ENCODE results near the gene PBXIP1. TPM values are rescaled to one million over a fixed set of nuclear protein-coding genes. Genes with fewer than 3 reads are reported as not detected.

The PBXIP1 gene
- total and polyA plus RNA-seq, 4 donors: 95.3 to 169 (median 112) TPM

- Histone ChIP-seq H3K27ac (ENCODE audit: low read depth in 1 of 2, low read length in 2 of 2) (no peak overlapping the region), H3K27me3 (ENCODE audit: control insufficient read depth in 1 of 2, insufficient read depth in 2 of 2, low read length in 1 of 2) (no peaks in the 10 kb centered on the region), H3K36me3 (ENCODE audit: control insufficient read depth in 1 of 2, insufficient read depth in 2 of 2, low read length in 1 of 2) (peaks cover 3 to 13% of the 10 kb centered on the region in 2 donors), H3K9me3 (ENCODE audit: control insufficient read depth, low read length) (no peaks in the 10 kb centered on the region), H3K4me1 (ENCODE audit: control insufficient read depth in 1 of 2, insufficient read depth in 2 of 2, low read length in 2 of 2) (no peaks in the 10 kb centered on the region), H3K4me3 (ENCODE audit: low read length in 2 of 2) (no peak overlapping the region)
- ATAC-seq (ENCODE audit: low FRiP score) (no peak), DNase-seq (no peak)
- WGBS, 2 donors: 87 to 92% methylated on average over 13 of the region's 13 CpGs
- intact Hi-C loops (cut with DNase I): no loop called here
Observed at GRCh38 chr1:154926201-154926600, 29.7 kb downstream of the PBXIP1 start.

GRCh38 chr1:154925335-154926170 lies 30.3 kb downstream of the PBXIP1 start:
- ATAC-seq (ENCODE audit: low FRiP score): no peak
- WGBS, 2 donors: 89 to 92% methylated on average over 3 of the region's 3 CpGs
- no peaks in the 10 kb centered on the region for H3K9me3 ChIP-seq (ENCODE audit: control insufficient read depth, low read length)
- intact Hi-C loops (cut with DNase I): no loop called here
- no peak overlapping the region for H3K4me3 ChIP-seq (ENCODE audit: low read length in 2 of 2)
- DNase-seq: no peak
- peaks cover 3 to 13% of the 10 kb centered on the region in 2 donors for H3K36me3 ChIP-seq (ENCODE audit: control insufficient read depth in 1 of 2, insufficient read depth in 2 of 2, low read length in 1 of 2)
- no peak overlapping the region for H3K27ac ChIP-seq (ENCODE audit: low read depth in 1 of 2, low read length in 2 of 2)
- no peaks in the 10 kb centered on the region for H3K27me3 ChIP-seq (ENCODE audit: control insufficient read depth in 1 of 2, insufficient read depth in 2 of 2, low read length in 1 of 2)
- no peaks in the 10 kb centered on the region for H3K4me1 ChIP-seq (ENCODE audit: control insufficient read depth in 1 of 2, insufficient read depth in 2 of 2, low read length in 2 of 2)

- 46 to 67% methylated on average over 3 of the region's 3 CpGs for WGBS, 2 donors
Observed at GRCh38 chr1:154923695-154924094, 32.2 kb downstream of the PBXIP1 start.

GRCh38 chr1:154913273-154913672 lies 42.6 kb downstream of the PBXIP1 start:
- DNase-seq (no peak), ATAC-seq (ENCODE audit: low FRiP score) (no peak)
- H3K9me3 ChIP-seq (ENCODE audit: control insufficient read depth, low read length): no peaks in the 10 kb centered on the region
- H3K27ac ChIP-seq (ENCODE audit: low read depth in 1 of 2, low read length in 2 of 2): no peak overlapping the region
- WGBS, 2 donors: 90 to 93% methylated on average over 3 of the region's 3 CpGs
- intact Hi-C loops (cut with DNase I): no loop called here
- no peaks in the 10 kb centered on the region for H3K27me3 ChIP-seq (ENCODE audit: control insufficient read depth in 1 of 2, insufficient read depth in 2 of 2, low read length in 1 of 2)
- no peaks in the 10 kb centered on the region for H3K36me3 ChIP-seq (ENCODE audit: control insufficient read depth in 1 of 2, insufficient read depth in 2 of 2, low read length in 1 of 2)
- H3K4me3 ChIP-seq (ENCODE audit: low read length in 2 of 2): no peak overlapping the region
- H3K4me1 ChIP-seq (ENCODE audit: control insufficient read depth in 1 of 2, insufficient read depth in 2 of 2, low read length in 2 of 2): no peaks in the 10 kb centered on the region

More at GRCh38 chr1:154923695-154924094, 32.2 kb downstream of the PBXIP1 start:
- intact Hi-C loops (cut with DNase I): no loop called here
- H3K36me3 ChIP-seq (ENCODE audit: control insufficient read depth in 1 of 2, insufficient read depth in 2 of 2, low read length in 1 of 2): peaks cover 3 to 9% of the 10 kb centered on the region in 2 donors
- DNase-seq (no peak), ATAC-seq (ENCODE audit: low FRiP score) (no peak)
- no peak overlapping the region for H3K27ac ChIP-seq (ENCODE audit: low read depth in 1 of 2, low read length in 2 of 2)
- no peaks in the 10 kb centered on the region for H3K27me3 ChIP-seq (ENCODE audit: control insufficient read depth in 1 of 2, insufficient read depth in 2 of 2, low read length in 1 of 2)
- H3K4me1 ChIP-seq (ENCODE audit: control insufficient read depth in 1 of 2, insufficient read depth in 2 of 2, low read length in 2 of 2): no peaks in the 10 kb centered on the region
- H3K9me3 ChIP-seq (ENCODE audit: control insufficient read depth, low read length): no peaks in the 10 kb centered on the region
- no peak overlapping the region for H3K4me3 ChIP-seq (ENCODE audit: low read length in 2 of 2)

- Histone ChIP-seq H3K27ac (ENCODE audit: low read depth in 1 of 2, low read length in 2 of 2) (no peak overlapping the region), H3K27me3 (ENCODE audit: control insufficient read depth in 1 of 2, insufficient read depth in 2 of 2, low read length in 1 of 2) (no peaks in the 10 kb centered on the region), H3K9me3 (ENCODE audit: control insufficient read depth, low read length) (no peaks in the 10 kb centered on the region), H3K4me1 (ENCODE audit: control insufficient read depth in 1 of 2, insufficient read depth in 2 of 2, low read length in 2 of 2) (no peaks in the 10 kb centered on the region), H3K4me3 (ENCODE audit: low read length in 2 of 2) (no peak overlapping the region), H3K36me3 (ENCODE audit: control insufficient read depth in 1 of 2, insufficient read depth in 2 of 2, low read length in 1 of 2) (no peaks in the 10 kb centered on the region)
- WGBS, 2 donors: 93 to 96% methylated on average over 2 of the region's 2 CpGs
- ATAC-seq (ENCODE audit: low FRiP score) (no peak), DNase-seq (no peak)
- intact Hi-C loops (cut with DNase I): no loop called here
Observed at GRCh38 chr1:154912755-154913154, 43.1 kb downstream of the PBXIP1 start.

GRCh38 chr1:154911691-154912550 lies 44.0 kb downstream of the PBXIP1 start:
- Histone ChIP-seq H3K4me1 (ENCODE audit: control insufficient read depth in 1 of 2, insufficient read depth in 2 of 2, low read length in 2 of 2) (no peaks in the 10 kb centered on the region), H3K27me3 (ENCODE audit: control insufficient read depth in 1 of 2, insufficient read depth in 2 of 2, low read length in 1 of 2) (no peaks in the 10 kb centered on the region), H3K27ac (ENCODE audit: low read depth in 1 of 2, low read length in 2 of 2) (no peak overlapping the region), H3K36me3 (ENCODE audit: control insufficient read depth in 1 of 2, insufficient read depth in 2 of 2, low read length in 1 of 2) (no peaks in the 10 kb centered on the region), H3K9me3 (ENCODE audit: control insufficient read depth, low read length) (no peaks in the 10 kb centered on the region), H3K4me3 (ENCODE audit: low read length in 2 of 2) (no peak overlapping the region)
- WGBS, 2 donors: 81 to 82% methylated on average over 8 of the region's 8 CpGs
- intact Hi-C loops (cut with DNase I): no loop called here
- DNase-seq (no peak), ATAC-seq (ENCODE audit: low FRiP score) (no peak)

- DNase-seq (no peak), ATAC-seq (ENCODE audit: low FRiP score) (no peak)
- H3K36me3 ChIP-seq (ENCODE audit: control insufficient read depth in 1 of 2, insufficient read depth in 2 of 2, low read length in 1 of 2): no peaks in the 10 kb centered on the region
- no peaks in the 10 kb centered on the region for H3K9me3 ChIP-seq (ENCODE audit: control insufficient read depth, low read length)
- no peak overlapping the region for H3K27ac ChIP-seq (ENCODE audit: low read depth in 1 of 2, low read length in 2 of 2)
- H3K27me3 ChIP-seq (ENCODE audit: control insufficient read depth in 1 of 2, insufficient read depth in 2 of 2, low read length in 1 of 2): no peaks in the 10 kb centered on the region
- H3K4me1 ChIP-seq (ENCODE audit: control insufficient read depth in 1 of 2, insufficient read depth in 2 of 2, low read length in 2 of 2): no peaks in the 10 kb centered on the region
- WGBS, 2 donors: 91 to 95% methylated on average over 5 of the region's 5 CpGs
- no peak overlapping the region for H3K4me3 ChIP-seq (ENCODE audit: low read length in 2 of 2)
- intact Hi-C loops (cut with DNase I): no loop called here
Observed at GRCh38 chr1:154910851-154911250, 45.0 kb downstream of the PBXIP1 start.

GRCh38 chr1:154908937-154909336 lies 47.0 kb downstream of the PBXIP1 start:
- 86 to 92% methylated on average over 5 of the region's 5 CpGs for WGBS, 2 donors
- Histone ChIP-seq H3K27me3 (ENCODE audit: control insufficient read depth in 1 of 2, insufficient read depth in 2 of 2, low read length in 1 of 2) (no peaks in the 10 kb centered on the region), H3K36me3 (ENCODE audit: control insufficient read depth in 1 of 2, insufficient read depth in 2 of 2, low read length in 1 of 2) (no peaks in the 10 kb centered on the region), H3K4me1 (ENCODE audit: control insufficient read depth in 1 of 2, insufficient read depth in 2 of 2, low read length in 2 of 2) (no peaks in the 10 kb centered on the region), H3K27ac (ENCODE audit: low read depth in 1 of 2, low read length in 2 of 2) (no peak overlapping the region), H3K9me3 (ENCODE audit: control insufficient read depth, low read length) (no peaks in the 10 kb centered on the region), H3K4me3 (ENCODE audit: low read length in 2 of 2) (no peak overlapping the region)
- DNase-seq (no peak), ATAC-seq (ENCODE audit: low FRiP score) (no peak)
- intact Hi-C loops (cut with DNase I): no loop called here

Measured in aorta (tissue), 5 donors.